Breast epithelium (tissue), 4 donors: ENCODE data around the gene CCDC137. TPM values are rescaled to one million over a fixed set of nuclear protein-coding genes. Genes with fewer than 3 reads are reported as not detected.

Experiments used
- DNase-seq, 2 donors: peaks; one replicate each; pipeline ENCODE4 v3.0.0-alpha.2; 2019; ENCODE audit warnings: low spot score in 2 of 2
- H3K27ac ChIP-seq, 2 donors: fragments of 200-600 bp; sonication (generic) in 1 of 2; one replicate each; pipeline ENCODE4 v1.5.1; 2016 to 2019; ENCODE audit warnings: mild to moderate bottlenecking in 1 of 2
- H3K27me3 ChIP-seq, 2 donors: fragments of 200-600 bp; sonication (generic) in 1 of 2; one replicate each; pipeline versions ENCODE4 v1.5.1 to v1.6.0; 2017 to 2019; ENCODE audit warnings: control low read depth in 1 of 2, mild to moderate bottlenecking in 1 of 2
- H3K36me3 ChIP-seq: fragments of 200-600 bp; one replicate; pipeline ENCODE4 v1.5.1; 2019
- H3K4me1 ChIP-seq, 2 donors: fragments of 200-600 bp; sonication (generic); one replicate each; pipeline ENCODE4 v1.5.1; 2016 to 2019; ENCODE audit warnings: control low read depth in 1 of 2
- H3K4me3 ChIP-seq, 3 donors: fragments of 200-600 bp; sonication (generic); 1 replicate in 2 of 3; 2 replicates in 1 of 3; pipeline ENCODE4 v1.5.1; 2016 to 2019; ENCODE audit warnings: mild to moderate bottlenecking in 3 of 3, moderate library complexity in 2 of 3
- H3K9me3 ChIP-seq, 2 donors: fragments of 200-600 bp; sonication (generic) in 1 of 2; one replicate each; pipeline ENCODE4 v1.5.1; 2016 to 2019; ENCODE audit warnings: control low read depth in 1 of 2
- POLR2A ChIP-seq: fragments of 450-650 bp; IDR thresholded peaks from one replicate; pipeline ENCODE4 v1.6.1; 2016; ENCODE audit warnings: antibody characterized with exemption, mild to moderate bottlenecking, moderate library complexity
- POLR2AphosphoS5 ChIP-seq, 3 donors: sonication (generic); formaldehyde crosslinking; IDR thresholded peaks; one replicate each; pipeline ENCODE4 v1.6.1; 2017; ENCODE audit warnings: antibody characterized with exemption in 3 of 3
- intact Hi-C: fragments of 100-400 bp; cut with DNase I; formaldehyde crosslinking; loops from one replicate; pipeline ENCODE4 v1.15.1; 2023; ENCODE audit warnings: low total_unique reads
- total RNA-seq, 3 donors: library from RNA; depleted of rRNA; stranded (reverse); fragments of >200 nt; gene quantifications; one replicate each; pipeline ENCODE4 v1.1.0, GENCODE V29; 2016
- TF ChIP-seq, protein P1 (sequence below), 3 donors: fragments of 450-650 bp; IDR thresholded peaks; one replicate each; pipeline ENCODE4 v1.5.1; 2016 to 2017; ENCODE audit warnings: antibody characterized with exemption in 3 of 3, mild to moderate bottlenecking in 3 of 3, moderate library complexity in 3 of 3

CCDC137 gene
- total RNA-seq, 3 donors from 2014 or later: 8.6 to 14.4 (median 11.6) TPM

- H3K9me3 ChIP-seq: no peaks in the 10 kb centered on the region
- no peaks in the 10 kb centered on the region for H3K27me3 ChIP-seq
- DNase-seq: peak; percentile 85 to 97
- peaks cover 0 to 12% of the 10 kb centered on the region in 2 donors for H3K4me1 ChIP-seq
- intact Hi-C loops: no loop called here
- peak overlapping the region in 1 of 2 donors; percentile 73 for H3K27ac ChIP-seq
- H3K36me3 ChIP-seq: no peaks in the 10 kb centered on the region
- H3K4me3 ChIP-seq: no peak overlapping the region
- TF ChIP-seq, protein P1, sequence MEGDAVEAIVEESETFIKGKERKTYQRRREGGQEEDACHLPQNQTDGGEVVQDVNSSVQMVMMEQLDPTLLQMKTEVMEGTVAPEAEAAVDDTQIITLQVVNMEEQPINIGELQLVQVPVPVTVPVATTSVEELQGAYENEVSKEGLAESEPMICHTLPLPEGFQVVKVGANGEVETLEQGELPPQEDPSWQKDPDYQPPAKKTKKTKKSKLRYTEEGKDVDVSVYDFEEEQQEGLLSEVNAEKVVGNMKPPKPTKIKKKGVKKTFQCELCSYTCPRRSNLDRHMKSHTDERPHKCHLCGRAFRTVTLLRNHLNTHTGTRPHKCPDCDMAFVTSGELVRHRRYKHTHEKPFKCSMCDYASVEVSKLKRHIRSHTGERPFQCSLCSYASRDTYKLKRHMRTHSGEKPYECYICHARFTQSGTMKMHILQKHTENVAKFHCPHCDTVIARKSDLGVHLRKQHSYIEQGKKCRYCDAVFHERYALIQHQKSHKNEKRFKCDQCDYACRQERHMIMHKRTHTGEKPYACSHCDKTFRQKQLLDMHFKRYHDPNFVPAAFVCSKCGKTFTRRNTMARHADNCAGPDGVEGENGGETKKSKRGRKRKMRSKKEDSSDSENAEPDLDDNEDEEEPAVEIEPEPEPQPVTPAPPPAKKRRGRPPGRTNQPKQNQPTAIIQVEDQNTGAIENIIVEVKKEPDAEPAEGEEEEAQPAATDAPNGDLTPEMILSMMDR (IDR thresholded peaks at IDR 0.05): peak in 2 of 3 donors; percentile 12 to 26
- no peak for TF ChIP-seq POLR2A
- peak; percentile 55 to 74 (median 57) for TF ChIP-seq POLR2AphosphoS5 (IDR thresholded peaks at IDR 0.05)
These were observed 55.9 kb downstream of the CCDC137 start for GRCh38 chr17:81722184-81723120.

Other genes with a start within 250 kb of the CCDC137 start
- 1,000 to 10,000 TPM; 2,222 to 2,764 (median 2,750) TPM for gene ACTG1, start 153.9 kb upstream of the CCDC137 start, total RNA-seq
- gene FSCN2, start 138.4 kb upstream of the CCDC137 start, total RNA-seq: 1 to 10 TPM in 2 of 3 donors, under 1 TPM in 1; 0.48 to 3.2 (median 1.6) TPM
- 10 to 100 TPM; 13.0 to 23.1 (median 20.6) TPM for gene FAAP100, start 114.4 kb upstream of the CCDC137 start, total RNA-seq
- 10 to 100 TPM; 56.0 to 69.0 (median 57.8) TPM for gene NPLOC4, start 29.6 kb upstream of the CCDC137 start, total RNA-seq
- 1 to 10 TPM in 2 of 3 donors, under 1 TPM in 1; 0.80 to 3.5 (median 2.6) TPM for gene TSPAN10, start 29.5 kb upstream of the CCDC137 start, total RNA-seq
- gene PDE6G, start 10.2 kb upstream of the CCDC137 start, total RNA-seq: 1 to 10 TPM in 1 of 3 donors, not detected in 2; 1.9 TPM
- 10 to 100 TPM; 34.4 to 43.6 (median 42.6) TPM for gene OXLD1, start 132 bp upstream of the CCDC137 start, total RNA-seq
- gene ARL16, start 17.1 kb downstream of the CCDC137 start, total RNA-seq: 10 to 100 TPM; 34.9 to 44.2 (median 37.5) TPM
- gene HGS, start 17.3 kb downstream of the CCDC137 start, total RNA-seq: 10 to 100 TPM; 61.0 to 75.0 (median 64.6) TPM
- gene MRPL12, start 36.6 kb downstream of the CCDC137 start, total RNA-seq: 10 to 100 TPM; 18.4 to 32.3 (median 32.1) TPM
- gene SLC25A10, start 45.5 kb downstream of the CCDC137 start, total RNA-seq: 10 to 100 TPM in 2 of 3 donors, 1 to 10 TPM in 1; 9.8 to 28.0 (median 24.4) TPM
- not detected for gene GCGR, start 137.4 kb downstream of the CCDC137 start, total RNA-seq
- gene MCRIP1, start 166.6 kb downstream of the CCDC137 start, total RNA-seq: 10 to 100 TPM; 51.2 to 81.0 (median 67.5) TPM
- not detected for gene PPP1R27, start 168.3 kb downstream of the CCDC137 start, total RNA-seq
- 100 to 1,000 TPM; 374 to 475 (median 466) TPM for gene P4HB, start 193.8 kb downstream of the CCDC137 start, total RNA-seq
- gene ARHGDIA, start 204.6 kb downstream of the CCDC137 start, total RNA-seq: 100 to 1,000 TPM in 2 of 3 donors, 10 to 100 TPM in 1; 67.0 to 135 (median 124) TPM
- gene ALYREF, start 224.8 kb downstream of the CCDC137 start, total RNA-seq: 10 to 100 TPM; 37.4 to 69.5 (median 50.9) TPM
- gene ANAPC11, start 225.0 kb downstream of the CCDC137 start, total RNA-seq: 100 to 1,000 TPM in 2 of 3 donors, 10 to 100 TPM in 1; 99.7 to 127 (median 117) TPM
- 1 to 10 TPM in 1 of 3 donors, not detected in 2; 2.0 TPM for gene NPB, start 235.5 kb downstream of the CCDC137 start, total RNA-seq
- gene PCYT2, start 244.7 kb downstream of the CCDC137 start, total RNA-seq: 10 to 100 TPM; 22.9 to 69.4 (median 35.9) TPM